Activated B cell treated with CpG ODN at 0.5 μM for 24 hours (primary cell): ENCODE results near the gene CBFA2T3. TPM values are rescaled to one million over a fixed set of nuclear protein-coding genes. Genes with fewer than 3 reads are reported as not detected.

Experiments used
- ATAC-seq: fragments of 200-7000 bp; cut with Tn5 transposase; one replicate; pipeline ENCODE4 v1.10.0; 2021; ENCODE audit warnings: low read depth, mild to moderate bottlenecking, moderate library complexity
- CTCF ChIA-PET: fragments of 350-600 bp; sonication (Branson Sonifier 250); formaldehyde crosslinking; loops from one replicate; lab custom pipeline; 2021; ENCODE audit warnings: antibody characterized with exemption; lab: Charles Lee
- POLR2A ChIA-PET: fragments of 350-600 bp; sonication (Branson Sonifier 250); formaldehyde crosslinking; loops from one replicate; lab custom pipeline; 2021; ENCODE audit warnings: antibody characterized with exemption; lab: Charles Lee
- DNase-seq: peaks from one replicate; pipeline ENCODE4 v3.0.0; 2022
- H3K27ac Mint-ChIP-seq: one replicate; pipeline ENCODE4 v1.8.0; 2020; ENCODE audit warnings: mixed read lengths
- H3K27me3 Mint-ChIP-seq: one replicate; pipeline ENCODE4 v1.8.0; 2021; ENCODE audit warnings: mixed read lengths
- H3K36me3 Mint-ChIP-seq: one replicate; pipeline ENCODE4 v1.8.0; 2021; ENCODE audit warnings: low read depth, mixed read lengths
- H3K4me1 Mint-ChIP-seq: one replicate; pipeline ENCODE4 v1.8.0; 2021; ENCODE audit warnings: mixed read lengths
- H3K4me3 Mint-ChIP-seq: one replicate; pipeline ENCODE4 v1.8.0; 2020; ENCODE audit warnings: mild to moderate bottlenecking, mixed read lengths
- H3K9me3 Mint-ChIP-seq: one replicate; pipeline ENCODE4 v1.8.0; 2020; ENCODE audit warnings: mixed read lengths
- CTCF ChIP-seq: fragments of 200-600 bp; IDR thresholded peaks from one replicate; pipeline ENCODE4 v1.8.0; 2022; ENCODE audit warnings: antibody characterized with exemption, mild to moderate bottlenecking
- intact Hi-C: fragments of 100-400 bp; cut with micrococcal nuclease; formaldehyde crosslinking; loops from one replicate; pipeline ENCODE4 v1.15.1; 2024
- total RNA-seq: library from RNA; stranded (reverse); gene quantifications from 2 replicates; pipeline ENCODE4 v1.2.3, GENCODE V29; 2022

Gene CBFA2T3
- total RNA-seq, 1 donor from 2014 or later, result 63.3 TPM

GRCh38 chr16:88927010-88927409, 50.0 kb downstream of the CBFA2T3 start:
- DNase-seq (no peak), ATAC-seq (no peak)
- intact Hi-C loops, result no loop called here
- H3K27ac Mint-ChIP-seq, result peak overlapping the region; percentile 46
- ChIA-PET POLR2A (no interaction called here), CTCF (no interaction called here)
- H3K9me3 Mint-ChIP-seq, result no peaks in the 10 kb centered on the region
- no peak overlapping the region for H3K4me3 Mint-ChIP-seq
- H3K27me3 Mint-ChIP-seq, result no peaks in the 10 kb centered on the region
- H3K36me3 Mint-ChIP-seq, result peaks cover 7% of the 10 kb centered on the region
- TF ChIP-seq CTCF, result no peak
- H3K4me1 Mint-ChIP-seq, result peaks cover 55% of the 10 kb centered on the region

GRCh38 chr16:88926374-88926990, 50.5 kb downstream of the CBFA2T3 start:
- peak overlapping the region; percentile 46 for H3K27ac Mint-ChIP-seq
- no peak for TF ChIP-seq CTCF
- H3K27me3 Mint-ChIP-seq, result no peaks in the 10 kb centered on the region
- H3K9me3 Mint-ChIP-seq, result no peaks in the 10 kb centered on the region
- no peak overlapping the region for H3K4me3 Mint-ChIP-seq
- peaks cover 60% of the 10 kb centered on the region for H3K4me1 Mint-ChIP-seq
- intact Hi-C loops, result no loop called here
- ChIA-PET POLR2A (no interaction called here), CTCF (no interaction called here)
- peaks cover 7% of the 10 kb centered on the region for H3K36me3 Mint-ChIP-seq
- DNase-seq (no peak), ATAC-seq (no peak)

- intact Hi-C loops, result loop anchor here (1.0 kb wide), 3 partner anchors 11 to 68 kb away; partner anchors contain the start of gene TRAPPC2L
- ATAC-seq, result no peak
- DNase-seq, result no peak
- H3K27ac Mint-ChIP-seq, result peak overlapping the region; percentile 24
- no peak overlapping the region for H3K4me3 Mint-ChIP-seq
- no peak for TF ChIP-seq CTCF
- peaks cover 5% of the 10 kb centered on the region for H3K36me3 Mint-ChIP-seq
- CTCF ChIA-PET, result no interaction called here
- POLR2A ChIA-PET, result interaction anchor here (1.2 to 1.5 kb wide), 4 partner anchors 11 to 168 kb away, joined by 3 to 5 read pairs (median 3); partner anchors contain the start of gene ACSF3
- no peaks in the 10 kb centered on the region for H3K27me3 Mint-ChIP-seq
- H3K4me1 Mint-ChIP-seq, result peaks cover 64% of the 10 kb centered on the region
- H3K9me3 Mint-ChIP-seq, result no peaks in the 10 kb centered on the region
Measured at GRCh38 chr16:88925540-88925887, 51.5 kb downstream of the CBFA2T3 start.

GRCh38 chr16:88924834-88925539, 52.0 kb downstream of the CBFA2T3 start:
- no peaks in the 10 kb centered on the region for H3K9me3 Mint-ChIP-seq
- peak; percentile 70 for DNase-seq
- H3K36me3 Mint-ChIP-seq, result peaks cover 5% of the 10 kb centered on the region
- ChIA-PET CTCF (no interaction called here), POLR2A (interaction anchor here (1.1 to 1.5 kb wide), 5 partner anchors 11 to 169 kb away, joined by 3 to 5 read pairs (median 3); partner anchors contain the start of gene ACSF3)
- no peaks in the 10 kb centered on the region for H3K27me3 Mint-ChIP-seq
- no peak for TF ChIP-seq CTCF
- H3K4me3 Mint-ChIP-seq, result no peak overlapping the region
- peak overlapping the region; percentile 24 for H3K27ac Mint-ChIP-seq
- intact Hi-C loops, result loop anchor here (1.0 kb wide), 3 partner anchors 11 to 68 kb away; partner anchors contain the start of gene TRAPPC2L
- peak; percentile 96 for ATAC-seq
- H3K4me1 Mint-ChIP-seq, result peaks cover 64% of the 10 kb centered on the region
